Measurements from ENCODE around the gene GLTPD2.

The GLTPD2 gene

DNA sequence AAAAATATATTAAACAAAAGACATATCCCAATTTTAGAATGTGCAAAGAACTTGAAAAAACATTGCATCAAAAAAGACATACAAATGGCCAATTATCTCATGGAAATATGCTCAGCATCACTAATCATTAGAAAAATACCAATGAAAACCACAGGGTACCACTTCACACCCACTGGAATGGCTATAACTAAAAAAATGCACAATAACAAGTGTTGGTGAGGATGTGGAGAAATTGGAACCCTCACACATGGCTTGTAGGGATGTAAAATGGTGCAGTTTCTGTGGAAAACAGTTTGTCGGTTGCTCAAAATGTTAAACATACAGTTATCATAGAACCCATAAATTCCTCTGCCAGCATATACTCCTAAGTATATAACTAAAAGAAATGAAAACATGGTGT is 6.4 kb downstream of the GLTPD2 start:
- TF ChIP-seq ZFX (IDR thresholded peaks at IDR 0.05) = no peak
- TF ChIP-seq, protein P1, sequence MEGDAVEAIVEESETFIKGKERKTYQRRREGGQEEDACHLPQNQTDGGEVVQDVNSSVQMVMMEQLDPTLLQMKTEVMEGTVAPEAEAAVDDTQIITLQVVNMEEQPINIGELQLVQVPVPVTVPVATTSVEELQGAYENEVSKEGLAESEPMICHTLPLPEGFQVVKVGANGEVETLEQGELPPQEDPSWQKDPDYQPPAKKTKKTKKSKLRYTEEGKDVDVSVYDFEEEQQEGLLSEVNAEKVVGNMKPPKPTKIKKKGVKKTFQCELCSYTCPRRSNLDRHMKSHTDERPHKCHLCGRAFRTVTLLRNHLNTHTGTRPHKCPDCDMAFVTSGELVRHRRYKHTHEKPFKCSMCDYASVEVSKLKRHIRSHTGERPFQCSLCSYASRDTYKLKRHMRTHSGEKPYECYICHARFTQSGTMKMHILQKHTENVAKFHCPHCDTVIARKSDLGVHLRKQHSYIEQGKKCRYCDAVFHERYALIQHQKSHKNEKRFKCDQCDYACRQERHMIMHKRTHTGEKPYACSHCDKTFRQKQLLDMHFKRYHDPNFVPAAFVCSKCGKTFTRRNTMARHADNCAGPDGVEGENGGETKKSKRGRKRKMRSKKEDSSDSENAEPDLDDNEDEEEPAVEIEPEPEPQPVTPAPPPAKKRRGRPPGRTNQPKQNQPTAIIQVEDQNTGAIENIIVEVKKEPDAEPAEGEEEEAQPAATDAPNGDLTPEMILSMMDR (conservative IDR thresholded peaks at IDR 0.05) = no peak
- peak overlapping the region; percentile 93 for H3K27ac ChIP-seq

DNA sequence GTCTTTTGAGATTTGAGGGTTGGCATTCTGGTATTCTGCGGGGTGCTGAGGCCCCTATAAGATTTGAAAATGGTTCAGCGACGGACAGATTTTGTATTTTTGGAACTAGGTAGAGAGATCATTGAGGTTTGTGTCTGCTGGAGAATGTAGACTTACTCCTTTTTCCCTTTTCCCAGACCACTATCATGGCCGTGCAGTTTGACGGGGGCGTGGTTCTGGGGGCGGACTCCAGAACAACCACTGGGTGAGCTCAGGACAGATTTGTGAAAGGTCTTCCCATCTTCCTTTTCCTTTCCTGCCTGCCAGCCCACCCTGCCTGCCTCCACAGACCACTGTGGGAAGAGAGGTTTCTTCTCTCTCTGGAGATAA is 7.8 kb downstream of the GLTPD2 start:
- H3K27ac ChIP-seq = peak overlapping the region; percentile 93
- TF ChIP-seq, protein P1 (conservative IDR thresholded peaks at IDR 0.05) = no peak
- TF ChIP-seq ZFX (IDR thresholded peaks at IDR 0.05) = no peak

DNA sequence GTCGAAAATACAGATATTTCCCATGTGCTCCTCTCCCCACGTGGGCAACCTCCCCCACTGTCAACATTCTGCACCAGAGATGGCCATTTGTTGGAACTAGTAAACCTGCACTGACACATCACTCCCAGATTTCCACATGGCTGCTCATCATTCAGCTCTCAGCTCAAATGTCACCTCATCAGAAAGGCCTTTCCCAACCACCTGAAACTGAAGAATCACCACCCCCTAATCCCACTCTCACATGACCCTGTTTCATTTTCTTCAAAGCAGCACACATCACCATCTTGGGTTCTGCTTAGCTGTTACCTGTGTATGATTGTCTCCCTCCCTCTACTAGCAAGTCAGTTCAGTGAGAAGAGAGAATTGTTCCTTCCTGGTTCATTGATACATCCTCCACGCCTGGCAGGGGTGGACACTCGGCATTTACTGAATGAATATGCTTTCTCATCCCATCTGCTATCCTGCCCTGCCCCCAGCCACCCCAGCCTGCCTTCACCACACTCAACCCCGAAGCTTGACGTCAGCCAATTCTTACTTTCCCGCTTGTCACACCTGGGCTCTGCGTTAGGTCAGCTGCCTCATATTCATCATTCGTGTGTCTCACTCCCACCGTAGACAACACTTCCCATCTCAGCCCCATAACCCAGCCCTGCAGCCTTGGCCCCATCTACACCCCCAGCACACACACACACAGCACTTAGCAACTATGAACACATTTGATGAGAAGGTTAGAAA is 11.9 kb downstream of the GLTPD2 start:
- TF ChIP-seq, protein P1 (conservative IDR thresholded peaks at IDR 0.05) = no peak
- no peak for TF ChIP-seq ZFX (IDR thresholded peaks at IDR 0.05)
- no peak overlapping the region for H3K27ac ChIP-seq

GRCh38 chr17:4802228-4802627 is 13.5 kb downstream of the GLTPD2 start, which contains the start of gene C17orf114:
Gene C17orf114, minus strand, starts transcription at chr17:4802328.
- no peak within 1 kb of the TSS for H3K27ac ChIP-seq
- no peak for TF ChIP-seq ZFX (IDR thresholded peaks at IDR 0.05)
- TF ChIP-seq, protein P1 (conservative IDR thresholded peaks at IDR 0.05) = no peak

GRCh38 chr17:4806456-4806776 is 17.7 kb downstream of the GLTPD2 start:
- TF ChIP-seq, protein P1 (conservative IDR thresholded peaks at IDR 0.05) = no peak
- no peak for TF ChIP-seq ZFX (IDR thresholded peaks at IDR 0.05)
- peak overlapping the region; percentile 77 for H3K27ac ChIP-seq

DNA sequence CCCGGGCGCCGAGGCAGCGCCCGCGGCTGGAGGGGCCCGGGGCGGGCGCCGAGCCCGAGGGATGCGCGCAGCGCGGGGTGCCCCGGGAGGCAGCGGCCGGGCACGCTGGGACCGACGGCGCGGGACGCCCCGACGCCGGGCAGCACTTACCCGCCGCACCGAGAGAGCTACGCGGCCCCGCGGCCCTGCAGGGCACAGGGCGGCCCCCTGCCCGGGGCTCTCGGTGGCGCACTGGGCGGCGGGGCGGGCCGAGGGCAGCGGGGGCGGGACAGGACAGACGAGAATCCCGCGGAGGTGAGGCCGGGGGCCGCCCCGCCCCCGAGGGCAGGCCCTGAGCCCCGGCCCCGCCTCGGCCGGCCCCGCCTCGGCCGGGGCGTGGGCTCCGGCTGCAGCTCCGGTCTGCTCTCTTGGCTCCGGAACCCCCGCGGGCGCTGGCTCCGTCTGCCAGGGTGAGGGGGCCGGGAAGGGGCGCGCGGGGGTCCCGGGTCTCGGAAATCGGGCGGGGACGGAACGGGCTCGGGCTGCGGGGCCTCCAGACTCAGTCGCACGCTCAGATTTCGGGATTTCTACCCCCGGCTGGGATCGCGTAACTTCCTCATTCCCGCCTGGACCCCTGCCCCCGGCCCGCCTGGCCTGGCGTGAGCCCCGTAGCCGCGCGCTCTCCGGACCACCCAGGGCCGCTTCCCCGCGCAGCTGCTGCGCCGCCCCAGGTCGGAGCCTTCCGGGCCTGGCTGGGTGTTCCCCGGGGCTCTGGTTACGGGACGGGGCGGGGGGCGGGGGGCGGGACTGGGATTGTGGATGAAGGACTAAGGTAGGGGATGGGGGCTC is 18.2 kb downstream of the GLTPD2 start, which contains the start of gene PLD2:
TSS of gene PLD2 (plus strand) at position 376 of the 828 bp plus-strand sequence. CDS start 621 bp downstream, outside the sequence.
- H3K27ac ChIP-seq = peak within 1 kb of the TSS; percentile 77
- TF ChIP-seq, protein P1 (conservative IDR thresholded peaks at IDR 0.05) = no peak
- peak; percentile 85; the same call in 1 of the 2 replicates for TF ChIP-seq ZFX (IDR thresholded peaks at IDR 0.05)

Data from C4-2B (cell line).